HG02610 (cell line): ENCODE measurements around the gene CRIP1.

Experiments used
- ATAC-seq: cut with Tn5 transposase; IDR thresholded peaks from one replicate; pipeline ENCODE4 v1.9.1; 2021; ENCODE audit warnings: mild to moderate bottlenecking, moderate library complexity; ENCODE audit not compliant: unreplicated experiment

CRIP1 gene

GRCh38 chr14:105531088-105531893 lies 44.6 kb downstream of the CRIP1 start:
- no peak for ATAC-seq

GRCh38 chr14:105531894-105532623 lies 45.4 kb downstream of the CRIP1 start:
- ATAC-seq: no peak

DNA sequence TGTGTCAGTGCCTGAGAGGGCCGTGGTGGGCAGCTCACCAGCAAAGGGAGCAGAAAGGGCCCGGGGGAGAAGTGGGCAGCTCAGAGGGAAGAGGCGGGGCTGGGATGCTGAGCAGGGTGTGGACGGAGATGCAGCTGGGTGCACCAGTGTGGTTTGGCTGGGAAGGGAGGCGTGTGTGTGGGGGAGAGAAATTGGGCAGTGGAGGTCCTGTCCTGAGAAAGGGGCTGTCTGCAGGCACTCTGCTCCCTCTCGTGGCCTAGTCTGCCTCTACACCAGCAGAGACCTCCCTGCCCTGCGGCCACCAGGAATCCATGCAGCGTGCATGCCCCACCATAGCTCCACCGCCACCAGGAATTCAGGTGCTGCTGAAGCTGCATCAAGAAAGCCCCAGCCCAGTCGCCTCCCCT lies 46.1 kb downstream of the CRIP1 start:
- no peak for ATAC-seq

GRCh38 chr14:105533391-105533790 lies 46.7 kb downstream of the CRIP1 start:
- no peak for ATAC-seq

DNA sequence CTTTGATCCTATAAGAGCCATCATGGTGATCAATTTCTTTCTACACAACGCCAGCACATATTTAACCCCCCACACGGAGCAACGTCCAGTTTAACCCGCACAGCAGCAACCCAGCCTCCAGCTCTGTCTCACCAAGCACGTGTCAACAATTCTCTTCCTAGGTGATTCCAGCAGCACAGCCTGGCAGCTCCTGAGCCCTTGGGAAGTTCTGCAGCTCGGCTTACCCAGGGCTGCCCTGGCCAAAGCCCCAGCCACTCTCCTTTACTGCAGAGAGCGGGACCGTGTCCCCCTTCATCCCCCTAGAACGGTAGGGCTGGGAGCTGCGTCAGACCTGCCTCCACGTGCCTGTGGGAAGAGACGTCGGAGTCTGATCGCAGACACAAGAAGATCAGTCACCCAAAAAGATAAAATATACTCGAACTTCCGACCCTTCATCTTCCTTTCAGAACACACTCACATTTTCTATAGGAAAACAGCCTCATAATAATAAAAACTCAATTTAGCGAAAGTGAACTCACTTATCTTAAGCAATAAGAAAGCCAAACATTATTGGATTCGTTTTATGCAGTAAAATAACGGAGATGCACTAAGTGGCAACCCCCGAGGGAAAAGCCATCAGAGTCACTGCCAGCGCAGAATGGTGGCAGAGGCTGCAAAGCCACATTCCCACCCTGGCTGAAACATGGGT lies 47.3 kb downstream of the CRIP1 start:
- ATAC-seq: no peak

DNA sequence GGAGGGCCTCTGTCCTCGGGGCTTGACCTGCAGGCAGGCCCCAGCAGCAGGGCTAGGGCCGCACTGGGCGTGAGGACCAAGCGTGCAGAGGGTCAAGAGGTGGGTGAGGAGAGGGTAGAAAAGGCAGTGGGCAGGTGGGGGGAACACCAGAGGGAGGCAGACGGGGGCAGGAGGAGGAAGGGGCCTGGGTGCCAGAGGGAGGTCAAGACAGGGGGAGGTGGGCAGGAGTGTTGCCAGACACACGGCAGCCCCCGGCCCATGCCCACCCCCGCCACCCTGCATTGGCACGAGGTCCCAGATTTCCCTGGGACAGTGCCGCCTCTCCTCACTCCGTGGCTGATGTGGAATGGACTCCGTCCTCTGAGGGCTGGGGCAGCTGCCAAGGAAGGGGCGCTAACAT lies 47.9 kb downstream of the CRIP1 start:
- no peak for ATAC-seq

- ATAC-seq: no peak
Measured at GRCh38 chr14:105536051-105536450, 49.4 kb downstream of the CRIP1 start.

DNA sequence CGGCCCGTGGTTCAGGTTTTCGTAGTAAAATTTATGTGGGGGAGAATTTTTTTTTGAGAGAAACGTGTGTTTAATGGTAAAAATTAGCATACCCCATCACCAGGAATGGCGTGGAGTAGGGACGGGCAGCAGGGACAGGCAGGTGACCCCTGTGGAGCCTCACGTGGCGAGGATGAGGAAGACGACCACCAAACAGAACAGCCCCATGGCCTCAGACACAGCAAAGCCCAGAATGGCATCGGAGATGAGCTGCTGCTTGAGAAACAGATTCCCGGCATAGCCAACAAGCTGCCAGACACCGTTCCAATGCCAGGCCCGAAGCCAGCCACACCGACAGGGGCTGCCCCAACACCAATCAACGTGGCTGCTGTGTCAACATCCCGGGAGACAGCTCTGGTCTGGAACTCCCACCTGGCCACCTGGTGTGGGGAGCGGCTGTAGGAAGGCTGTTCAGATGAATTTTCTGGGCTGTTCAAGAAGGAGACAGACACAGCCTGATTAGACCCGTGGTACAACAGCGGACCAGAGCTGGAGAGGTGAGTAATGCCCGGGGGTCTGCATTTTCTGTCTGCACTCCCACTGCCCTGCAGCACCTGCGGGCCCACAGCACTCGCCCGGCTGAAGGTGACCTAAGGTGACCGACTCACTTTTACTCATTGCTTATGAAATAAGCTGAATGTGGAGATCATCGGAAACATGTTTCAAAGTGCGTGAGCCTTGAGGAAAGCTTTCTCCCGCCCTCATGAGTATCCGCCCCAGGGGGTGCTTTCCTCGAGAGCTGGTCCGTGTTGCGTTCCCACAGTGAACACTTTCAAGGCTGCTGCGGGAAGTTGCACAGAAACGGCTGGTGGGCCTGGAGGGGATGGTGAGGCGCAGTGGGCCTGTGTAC lies 50.2 kb downstream of the CRIP1 start:
- ATAC-seq: no peak

DNA sequence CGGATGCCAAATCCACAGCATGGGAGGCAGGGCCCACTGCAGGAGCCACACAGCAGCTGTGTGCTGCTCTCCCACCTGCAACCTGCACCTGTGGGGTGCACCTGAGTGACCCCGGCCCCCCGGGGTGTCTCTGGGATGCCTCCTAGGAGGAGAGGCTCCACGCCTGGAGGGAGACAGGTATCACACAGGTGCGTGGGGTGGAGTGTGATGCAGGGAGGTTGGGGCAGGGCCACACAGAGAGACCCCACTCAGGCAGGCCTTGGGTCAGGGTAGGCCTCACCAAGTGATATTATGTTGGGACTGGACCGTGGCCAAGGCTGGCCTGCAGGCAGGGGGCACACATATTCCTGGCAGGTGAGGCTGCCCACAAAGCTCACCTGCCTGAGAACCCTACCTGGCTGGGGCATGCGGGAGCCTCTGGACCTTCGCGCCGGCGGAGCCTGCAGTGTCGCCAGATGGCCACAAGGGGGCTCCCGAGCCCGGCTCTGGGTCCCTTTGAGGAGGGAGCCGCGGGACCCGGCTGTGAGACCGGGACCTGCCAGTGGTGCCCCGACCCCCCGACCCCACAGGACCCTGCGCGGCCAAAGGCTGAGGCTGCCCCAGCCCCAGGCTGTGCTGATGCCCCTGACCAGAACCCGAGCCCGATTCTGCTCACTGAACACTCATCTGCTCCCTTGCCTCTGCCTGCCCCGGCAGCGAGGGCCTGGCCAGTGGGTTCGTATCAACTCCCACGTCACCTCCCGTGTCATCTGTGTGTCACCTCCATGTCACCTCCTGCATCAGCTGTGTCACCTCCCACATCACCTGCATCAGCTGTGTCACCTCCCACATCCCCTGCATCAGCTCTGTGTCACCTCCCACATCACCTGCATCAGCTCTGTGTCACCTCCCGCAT lies 51.1 kb downstream of the CRIP1 start:
- ATAC-seq: no peak
